Activated CD8-positive, alpha-beta memory T cell treated with anti-CD3 and anti-CD28 coated beads for 1 hour (primary cell): ENCODE results near the gene EPHB2.

Experiments used
- DNase-seq, 2 donors: peaks; one replicate each; pipeline ENCODE4 v3.0.0-alpha.2; 2020; ENCODE audit warnings: low read depth in 1 of 2; ENCODE audit errors: extremely low read depth in 1 of 2

The EPHB2 gene

GRCh38 chr1:22749919-22750684 lies 39.5 kb downstream of the EPHB2 start:
- no peak for DNase-seq

DNA sequence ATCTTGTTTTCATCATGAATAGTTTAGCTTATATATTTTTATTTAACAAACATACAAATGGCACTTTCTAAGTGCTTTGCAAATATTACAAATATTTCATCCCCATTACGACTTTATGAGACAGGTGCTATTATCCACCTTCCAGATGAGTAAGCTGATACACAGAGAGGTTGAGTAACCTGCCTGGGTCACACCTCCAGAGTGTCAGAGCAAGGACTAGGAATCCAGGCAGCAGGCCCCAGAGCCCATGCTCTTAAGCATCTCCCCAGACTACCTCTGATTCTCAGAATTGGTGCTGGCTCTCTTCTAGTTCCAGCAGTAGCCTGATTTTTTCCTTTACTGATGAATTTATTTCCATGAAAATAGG lies 40.0 kb downstream of the EPHB2 start:
- DNase-seq, result no peak

- no peak for DNase-seq
Observed at GRCh38 chr1:22751124-22751531, 40.5 kb downstream of the EPHB2 start.

GRCh38 chr1:22752339-22752738 lies 41.7 kb downstream of the EPHB2 start:
- no peak for DNase-seq

DNA sequence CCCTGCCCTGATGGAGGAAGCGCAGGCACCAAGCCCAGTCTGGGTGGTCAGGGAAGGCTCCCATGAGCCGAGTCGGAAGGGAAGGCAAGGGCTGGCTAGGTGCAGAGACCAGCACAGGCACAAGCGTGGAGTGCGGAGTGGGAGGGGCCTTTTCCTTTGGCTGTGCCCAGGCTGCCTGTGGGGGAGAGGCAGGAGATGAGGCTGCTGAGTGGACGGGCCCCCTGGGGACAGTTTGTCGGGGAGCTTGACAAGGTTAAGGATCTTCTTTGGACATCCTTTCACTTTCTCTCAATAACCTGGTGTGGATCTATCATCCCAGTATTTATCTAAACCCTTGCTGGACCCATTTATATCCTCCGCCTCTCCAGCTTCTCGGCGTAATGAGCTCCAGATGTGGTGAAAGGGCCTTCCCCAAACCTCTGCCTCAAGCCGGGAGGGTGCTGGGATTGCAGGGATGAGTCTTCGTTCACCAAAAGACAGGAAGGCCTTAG lies 42.9 kb downstream of the EPHB2 start:
- no peak for DNase-seq

GRCh38 chr1:22754106-22754768 lies 43.6 kb downstream of the EPHB2 start:
- no peak for DNase-seq

GRCh38 chr1:22754824-22755223 lies 44.2 kb downstream of the EPHB2 start:
- no peak for DNase-seq

DNA sequence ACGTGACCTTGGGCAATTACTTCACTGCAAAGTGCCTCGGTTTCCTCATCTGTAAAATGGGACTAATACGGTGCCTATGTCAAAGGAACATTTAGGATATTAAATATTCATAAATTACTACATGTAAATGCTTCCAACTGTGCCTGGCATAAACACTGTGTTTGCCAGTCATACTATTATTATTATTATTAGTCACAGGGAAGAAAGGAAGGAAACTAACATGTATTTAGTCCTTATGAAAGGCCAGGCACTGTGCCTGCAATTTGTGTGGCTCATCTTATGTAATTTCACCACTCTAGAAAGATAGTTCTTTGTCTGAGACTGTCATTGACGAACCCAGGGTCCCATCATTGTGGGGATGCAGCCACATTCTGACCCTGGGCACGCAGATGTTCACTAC lies 45.0 kb downstream of the EPHB2 start:
- DNase-seq, result no peak

DNA sequence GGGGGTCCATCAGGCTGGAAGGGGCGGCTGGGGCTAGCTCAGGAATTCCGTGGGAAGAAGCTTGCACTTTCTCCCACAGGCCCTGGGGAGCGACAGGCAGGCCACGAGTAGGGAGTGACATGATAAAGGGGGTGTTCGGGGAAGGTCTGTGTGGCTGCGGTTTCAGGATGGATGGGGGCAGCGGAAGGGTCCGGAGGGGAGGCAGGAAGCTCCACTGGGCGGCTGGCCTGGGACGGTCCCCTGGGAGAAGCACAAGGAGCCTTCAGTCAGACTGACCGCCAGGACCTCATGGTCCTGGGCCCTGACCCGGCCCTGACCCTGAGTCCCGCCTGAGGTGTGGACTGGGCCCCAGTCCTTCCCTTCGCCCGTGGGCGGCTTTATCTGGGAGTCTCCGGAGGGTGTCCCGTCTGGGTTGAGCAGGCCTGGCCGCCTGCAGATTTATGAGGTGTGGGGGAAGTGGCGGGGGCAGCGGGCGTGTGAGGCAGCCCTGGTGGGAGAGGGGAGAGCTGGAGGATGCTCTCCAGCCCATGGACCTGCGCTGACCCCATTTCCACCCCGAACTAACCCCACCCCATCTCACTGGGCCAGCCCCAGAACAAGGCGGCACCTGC lies 45.6 kb downstream of the EPHB2 start:
- DNase-seq, result no peak

- no peak for DNase-seq
Observed at GRCh38 chr1:22760455-22760854, 49.8 kb downstream of the EPHB2 start.

GRCh38 chr1:22761101-22761500 lies 50.5 kb downstream of the EPHB2 start:
- no peak for DNase-seq

GRCh38 chr1:22761821-22762220 lies 51.2 kb downstream of the EPHB2 start:
- DNase-seq, result no peak

DNA sequence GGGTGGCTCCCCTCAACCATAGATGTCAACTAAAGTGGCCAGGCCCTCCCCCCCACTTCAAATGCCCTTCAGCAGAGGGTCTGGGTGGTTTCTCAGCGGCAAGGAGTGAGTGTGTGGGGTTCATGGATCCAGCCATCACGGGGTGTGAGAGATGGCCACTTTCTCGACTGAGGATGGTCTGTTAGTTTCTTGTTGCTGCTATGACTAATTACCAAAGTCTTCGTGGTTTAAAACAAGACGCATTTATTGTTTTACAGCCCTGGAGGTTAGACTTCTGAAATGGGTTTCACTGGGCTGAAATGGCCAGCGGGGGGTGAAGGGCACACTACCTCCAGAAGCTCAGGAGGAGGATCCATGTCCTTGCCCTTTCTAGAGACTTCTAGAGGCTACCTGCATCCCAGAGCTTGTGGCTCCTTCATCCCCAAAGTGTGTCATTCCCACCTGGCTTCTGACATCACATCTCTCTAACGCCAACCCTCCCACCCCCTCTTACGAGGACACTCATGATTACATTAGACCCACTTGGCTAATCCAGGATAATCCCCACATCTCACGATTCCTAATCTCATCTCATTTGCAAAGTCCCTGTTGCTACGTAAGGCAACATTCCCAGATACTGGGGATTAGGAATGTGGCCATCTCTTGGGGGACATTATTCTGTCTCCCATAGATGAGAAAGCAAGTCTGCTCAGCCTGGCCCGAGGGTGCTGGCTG lies 53.0 kb downstream of the EPHB2 start:
- DNase-seq, result no peak

- DNase-seq, result no peak
Observed at GRCh38 chr1:22767852-22768251, 57.2 kb downstream of the EPHB2 start.

GRCh38 chr1:22769932-22770331 lies 59.3 kb downstream of the EPHB2 start:
- no peak for DNase-seq

GRCh38 chr1:22772014-22772413 lies 61.4 kb downstream of the EPHB2 start:
- no peak for DNase-seq

DNA sequence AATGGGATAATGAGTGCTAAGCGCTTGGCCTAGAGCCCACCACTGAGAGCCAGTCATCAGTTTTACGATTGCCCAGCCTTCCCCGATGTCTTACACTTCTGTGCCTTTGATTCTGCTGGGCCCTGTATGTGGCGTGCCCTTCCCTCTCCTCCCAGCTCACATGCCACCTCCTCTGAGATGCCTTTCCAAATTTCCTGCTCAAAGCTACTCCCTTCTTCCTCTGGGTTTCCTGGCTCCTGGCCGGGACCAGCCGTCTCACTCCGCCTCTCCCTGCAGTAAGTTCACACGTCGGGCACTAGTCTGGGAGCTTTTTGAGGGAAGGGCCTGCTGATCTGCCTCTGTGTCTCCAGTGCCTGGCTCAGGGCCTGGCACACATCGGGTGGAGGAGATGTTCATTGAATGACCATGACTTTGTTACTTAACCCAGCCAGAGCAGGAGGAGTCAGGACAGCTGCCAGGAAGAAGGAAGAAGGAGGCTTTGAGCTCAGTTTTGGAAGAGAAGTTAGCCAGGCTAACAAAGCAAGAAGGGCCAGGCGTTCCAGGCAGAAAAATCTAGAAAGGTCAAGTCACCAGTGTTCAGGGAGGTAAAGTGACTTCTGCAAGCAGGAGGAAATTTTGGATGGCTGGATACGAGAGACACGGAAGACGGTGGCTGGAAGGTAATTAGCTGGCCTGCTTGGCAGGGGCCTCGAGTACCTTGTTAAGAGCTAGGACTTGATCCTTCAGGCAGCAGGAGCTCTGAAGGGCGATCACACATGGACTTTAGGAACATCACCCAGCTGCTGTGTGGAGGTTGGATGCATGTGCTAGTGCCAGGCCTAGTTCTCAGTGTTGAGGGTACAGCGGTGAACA lies 63.6 kb downstream of the EPHB2 start:
- DNase-seq, result no peak

- no peak for DNase-seq
Observed at GRCh38 chr1:22774833-22775182, 64.2 kb downstream of the EPHB2 start.

- no peak for DNase-seq
Observed at GRCh38 chr1:22775478-22775877, 64.8 kb downstream of the EPHB2 start.

GRCh38 chr1:22776035-22776613 lies 65.5 kb downstream of the EPHB2 start:
- no peak for DNase-seq
